IMR-90 (cell line): Measurements from ENCODE around the gene FOXP4. TPM values are rescaled to one million over a fixed set of nuclear protein-coding genes. Genes with fewer than 3 reads are reported as not detected.

Source experiments
- ATAC-seq: fragments of 200-7000 bp; cut with Tn5 transposase; 2 replicates; pipeline ENCODE4 v1.9.1; 2020; ENCODE audit warnings: low read depth, mild to moderate bottlenecking, moderate library complexity
- BruUV-seq: library from RNA; stranded (reverse); fragments of 400-500 nt; replicated peaks from 2 replicates; lab custom pipeline; 2021; lab: Mats Ljungman, UMichigan
- CTCF ChIA-PET: fragments of 300-600 bp; formaldehyde crosslinking; extraction: SDS; loops from one replicate; lab custom pipeline; 2021; ENCODE audit warnings: antibody characterized with exemption; lab: Yijun Ruan, JAX
- POLR2A ChIA-PET: fragments of 300-600 bp; sonication (Branson Sonifier 250); formaldehyde crosslinking; loops from one replicate; lab custom pipeline; 2022; ENCODE audit warnings: antibody characterized with exemption; ENCODE audit not compliant: unreplicated experiment; lab: Charles Lee
- DNase-seq: peaks from one replicate; pipeline ENCODE4 v3.0.0; 2013
- H2AFZ ChIP-seq: replicated peaks from 2 replicates; pipeline ENCODE3; 2013; ENCODE audit warnings: low read length, mild to moderate bottlenecking; ENCODE audit not compliant: poor library complexity
- H2AK5ac ChIP-seq: 2 replicates; pipeline ENCODE4 v1.6.1; 2013; ENCODE audit warnings: low read depth, low read length, inconsistent platforms
- H2AK9ac ChIP-seq: replicated peaks from 2 replicates; pipeline ENCODE3; 2013; ENCODE audit warnings: mild to moderate bottlenecking, low read depth, low read length, moderate library complexity; ENCODE audit not compliant: poor library complexity
- H2BK120ac ChIP-seq: 2 replicates; pipeline ENCODE4 v1.6.1; 2013; ENCODE audit warnings: low read depth, low read length, inconsistent platforms
- H2BK15ac ChIP-seq: 3 replicates; pipeline ENCODE4 v1.6.1; 2013; ENCODE audit warnings: low read depth, low read length, inconsistent platforms
- H2BK20ac ChIP-seq: 2 replicates; pipeline ENCODE4 v1.6.1; 2013; ENCODE audit warnings: low read depth, mild to moderate bottlenecking, inconsistent platforms, low read length, moderate library complexity
- H2BK5ac ChIP-seq: 2 replicates; pipeline ENCODE4 v1.6.1; 2013; ENCODE audit warnings: mild to moderate bottlenecking, low read depth, low read length, inconsistent platforms; ENCODE audit not compliant: poor library complexity, severe bottlenecking
- H3K14ac ChIP-seq: replicated peaks from 2 replicates; pipeline ENCODE4 v1.6.1; 2013; ENCODE audit warnings: low read depth, low read length, inconsistent platforms
- H3K18ac ChIP-seq: 2 replicates; pipeline ENCODE4 v1.6.1; 2013; ENCODE audit warnings: low read depth, low read length, control low read depth
- H3K23ac ChIP-seq: 2 replicates; pipeline ENCODE4 v1.6.1; 2013; ENCODE audit warnings: low read depth, low read length, inconsistent platforms
- H3K27ac ChIP-seq: 2 replicates; pipeline ENCODE4 v1.5.1; 2013; ENCODE audit warnings: mild to moderate bottlenecking, control low read depth, low read length; ENCODE audit not compliant: insufficient read depth
- H3K27me3 ChIP-seq: 2 replicates; pipeline ENCODE4 v1.6.1; 2013; ENCODE audit warnings: low read length; ENCODE audit not compliant: control insufficient read depth, insufficient read depth
- H3K36me3 ChIP-seq: 2 replicates; pipeline ENCODE4 v1.6.1; 2013; ENCODE audit warnings: low read length, mixed read lengths; ENCODE audit not compliant: control insufficient read depth, insufficient read depth
- H3K4ac ChIP-seq: 2 replicates; pipeline ENCODE4 v1.6.1; 2013; ENCODE audit warnings: low read depth, low read length, inconsistent platforms
- H3K4me1 ChIP-seq: 2 replicates; pipeline ENCODE4 v1.6.1; 2013; ENCODE audit warnings: low read length, mixed read lengths; ENCODE audit not compliant: control insufficient read depth, insufficient read depth
- H3K4me2 ChIP-seq: 2 replicates; pipeline ENCODE4 v1.6.1; 2013; ENCODE audit warnings: low read depth, mild to moderate bottlenecking, control low read depth, low read length, moderate library complexity
- H3K4me3 ChIP-seq: 2 replicates; pipeline ENCODE4 v1.5.1; 2013; ENCODE audit warnings: low read depth, mild to moderate bottlenecking, control low read depth, low read length, moderate library complexity; ENCODE audit not compliant: insufficient read depth
- H3K56ac ChIP-seq: 2 replicates; pipeline ENCODE4 v1.6.1; 2013; ENCODE audit warnings: low read length, inconsistent platforms; ENCODE audit not compliant: insufficient read depth; ENCODE audit errors: extremely low read depth
- H3K79me1 ChIP-seq, 2 experiments: 2 replicates each; pipeline ENCODE4 v1.6.1; 2013; ENCODE audit warnings: low read length in 2 of 2, inconsistent platforms in 1 of 2, low read depth in 1 of 2
- H3K9ac ChIP-seq: 2 replicates; pipeline ENCODE4 v1.6.1; 2013; ENCODE audit warnings: low read depth, low read length, control low read depth
- H3K9me1 ChIP-seq: 2 replicates; pipeline ENCODE4 v1.6.1; 2013; ENCODE audit warnings: low read length, inconsistent platforms; ENCODE audit not compliant: insufficient read depth
- H3K9me3 ChIP-seq: 2 replicates; pipeline ENCODE4 v1.6.1; 2013; ENCODE audit warnings: low read length; ENCODE audit not compliant: control insufficient read depth, insufficient read depth
- H4K20me1 ChIP-seq: 2 replicates; pipeline ENCODE4 v1.6.1; 2013; ENCODE audit warnings: low read length, inconsistent platforms; ENCODE audit not compliant: insufficient read depth
- H4K5ac ChIP-seq: 2 replicates; pipeline ENCODE4 v1.6.1; 2013; ENCODE audit warnings: mild to moderate bottlenecking, low read depth, low read length, control low read depth
- H4K8ac ChIP-seq, 2 experiments: 2 replicates each; pipeline ENCODE4 v1.6.1; 2013; ENCODE audit warnings: low read depth in 2 of 2, low read length in 2 of 2, control low read depth in 1 of 2, inconsistent platforms in 1 of 2
- H4K91ac ChIP-seq: 2 replicates; pipeline ENCODE4 v1.6.1; 2013; ENCODE audit warnings: low read depth, low read length, inconsistent platforms; ENCODE audit not compliant: insufficient read depth
- BHLHE40 ChIP-seq: fragments of 150-350 bp; IDR thresholded peaks from 2 replicates; pipeline ENCODE4 v1.6.1; 2016; ENCODE audit warnings: mild to moderate bottlenecking, low read depth, low read length
- CEBPB ChIP-seq: IDR thresholded peaks from 2 replicates; pipeline ENCODE4 v1.6.1; 2012; ENCODE audit warnings: low read depth, low read length, improper control_type of control experiment
- CTCF ChIP-seq: conservative IDR thresholded peaks from 2 replicates; pipeline ENCODE4 v1.5.1; 2012; ENCODE audit warnings: mild to moderate bottlenecking, low read depth, low read length, improper control_type of control experiment
- MXI1 ChIP-seq: IDR thresholded peaks from 2 replicates; pipeline ENCODE4 v1.6.1; 2012; ENCODE audit warnings: low read depth, mild to moderate bottlenecking, low read length, moderate library complexity, borderline replicate concordance
- POLR2A ChIP-seq: IDR thresholded peaks from 2 replicates; pipeline ENCODE4 v1.6.1; 2012; ENCODE audit warnings: mild to moderate bottlenecking, low read depth, low read length
- RAD21 ChIP-seq: IDR thresholded peaks from 2 replicates; pipeline ENCODE4 v1.6.1; 2012; ENCODE audit warnings: low read length, improper control_type of control experiment
- RFX5 ChIP-seq: IDR thresholded peaks from 2 replicates; pipeline ENCODE4 v1.8.0; 2012; ENCODE audit warnings: low read depth, mild to moderate bottlenecking, low read length, moderate library complexity
- SMC3 ChIP-seq: fragments of 150-350 bp; IDR thresholded peaks from 2 replicates; pipeline ENCODE4 v1.6.1; 2016; ENCODE audit warnings: low read depth, mild to moderate bottlenecking, antibody characterized with exemption, low read length, moderate library complexity
- whole genome bisulfite sequencing, 2 experiments: methylation state at CpG; one replicate each; pipeline versions ENCODE4 v1.1.5 to v1.1.7; 2013; ENCODE audit warnings: missing lambda C conversion rate in 2 of 2; ENCODE audit not compliant: insufficient read length in 1 of 2; ENCODE audit errors: extremely low coverage in 2 of 2; 5-methylcytosine and 5-hydroxymethylcytosine counted together
- dilution Hi-C: fragments of 300-500 bp; cut with HindIII; formaldehyde crosslinking; loops from one replicate; pipeline ENCODE4 v1.14.3; 2018; ENCODE audit warnings: low sequenced_read_pairs; ENCODE audit not compliant: unreplicated experiment
- in situ Hi-C: fragments of 300-500 bp; cut with MboI; formaldehyde crosslinking; loops from 3 replicates; pipeline ENCODE4 v1.14.3; 2019; ENCODE audit warnings: low sequenced_read_pairs, inconsistent platforms, mixed read lengths
- intact Hi-C: fragments of 100-400 bp; cut with micrococcal nuclease; formaldehyde crosslinking; loops from 2 replicates; pipeline ENCODE4 v1.10.0; 2022
- polyA plus RNA-seq, 3 experiments: library from polyadenylated mRNA; depleted of rRNA; stranded (reverse); fragments of >200 nt; gene quantifications; 2 replicates each; pipeline ENCODE4 v1.2.3, GENCODE V29; 2012; ENCODE audit warnings: low replicate concordance in 1 of 3
- total RNA-seq: library from RNA; depleted of rRNA; stranded (reverse); fragments of >200 nt; gene quantifications from 2 replicates; pipeline ENCODE4 v1.2.3, GENCODE V29; 2012

Gene FOXP4
- total and polyA plus RNA-seq, 2 of the 4 experiments (the other 2 are of a cell fraction): 0.72 to 9.5 TPM

- Histone ChIP-seq H2AFZ (no peak overlapping the region), H3K4ac (no peak overlapping the region), H3K27me3 (peaks cover 93% of the 10 kb centered on the region), H4K20me1 (no peaks in the 10 kb centered on the region; the same call in 1 of the 2 replicates), H2BK120ac (no peak overlapping the region), H3K9ac (no peak overlapping the region), H3K36me3 (no peaks in the 10 kb centered on the region), H3K56ac (no peak overlapping the region), H3K14ac (no peak overlapping the region), H4K8ac (no peak overlapping the region), H3K4me2 (no peak overlapping the region), H3K9me1 (no peaks in the 10 kb centered on the region), H3K18ac (no peak overlapping the region), H3K4me3 (no peak overlapping the region), H4K91ac (no peak overlapping the region), H4K5ac (no peak overlapping the region), H2BK15ac (no peak overlapping the region), H3K23ac (no peak overlapping the region), H2BK5ac (no peak overlapping the region), H3K9me3 (no peaks in the 10 kb centered on the region; the same call in 1 of the 2 replicates), H2BK20ac (no peak overlapping the region), H3K27ac (no peak overlapping the region), H3K4me1 (no peaks in the 10 kb centered on the region), H3K79me1 (no peaks in the 10 kb centered on the region), H2AK9ac (no peak overlapping the region), H2AK5ac (no peak overlapping the region)
- CTCF ChIA-PET: no interaction called here
- no TSS peak for BruUV-seq
- intact Hi-C loops (no loop called here), dilution Hi-C loops (no loop called here), in situ Hi-C loops (no loop called here)
- TF ChIP-seq CTCF (no peak), CEBPB (no peak), BHLHE40 (no peak), RFX5 (no peak), POLR2A (no peak), SMC3 (no peak), RAD21 (no peak), MXI1 (no peak)
- 64% methylated on average over 3 of the region's 11 CpGs; no CpG with 5 or more reads in 1 of the 2 experiments for WGBS, 2 experiments
- DNase-seq (no peak), ATAC-seq (no peak)
- POLR2A ChIA-PET: no interaction called here
Measured at GRCh38 chr6:41642090-41642959, 96.1 kb downstream of the FOXP4 start.
